Large intestine (tissue), 3 donors: ENCODE results near the gene UBE2D1. TPM values are rescaled to one million over a fixed set of nuclear protein-coding genes. Genes with fewer than 3 reads are reported as not detected.

Experiments used
- DNase-seq, 2 donors: peaks; one replicate each; pipeline versions ENCODE4 v3.0.0 to v3.0.0-alpha.2; 2013
- H3K27ac ChIP-seq: one replicate; pipeline ENCODE4 v1.5.1; 2013; ENCODE audit warnings: low read length
- H3K27me3 ChIP-seq: 2 replicates; pipeline ENCODE4 v1.6.1; 2013; ENCODE audit warnings: low read length; ENCODE audit not compliant: control insufficient read depth, insufficient read depth
- H3K36me3 ChIP-seq: 2 replicates; pipeline ENCODE4 v1.6.1; 2013; ENCODE audit warnings: low read length; ENCODE audit not compliant: control insufficient read depth, insufficient read depth
- H3K4me1 ChIP-seq: one replicate; pipeline ENCODE4 v1.6.1; 2013; ENCODE audit warnings: low read length; ENCODE audit not compliant: control insufficient read depth, insufficient read depth
- H3K4me3 ChIP-seq: one replicate; pipeline ENCODE4 v1.5.1; 2013; ENCODE audit warnings: low read length
- H3K9me3 ChIP-seq: one replicate; pipeline ENCODE4 v1.6.1; 2013; ENCODE audit warnings: mild to moderate bottlenecking, low read depth, low read length, moderate library complexity; ENCODE audit not compliant: control insufficient read depth
- WGBS: methylation state at CpG from one replicate; pipeline ENCODE4 v1.1.5; 2013; ENCODE audit warnings: low lambda C conversion rate; ENCODE audit not compliant: insufficient coverage; 5-methylcytosine and 5-hydroxymethylcytosine counted together
- polyA plus RNA-seq: library from polyadenylated mRNA; unstranded; fragments of 120-200 nt; gene quantifications from one replicate; pipeline ENCODE4 v1.2.1, GENCODE V29; 2013

The UBE2D1 gene
- polyA plus RNA-seq, 1 donor: 21.9 TPM

- Histone ChIP-seq H3K9me3 (no peaks in the 10 kb centered on the region), H3K4me3 (no peak overlapping the region), H3K36me3 (no peaks in the 10 kb centered on the region), H3K27me3 (no peaks in the 10 kb centered on the region), H3K27ac (no peak overlapping the region), H3K4me1 (no peaks in the 10 kb centered on the region)
- no peak for DNase-seq
- no CpG with 5 or more reads among the region's 3 CpGs for WGBS
These were observed 38.6 kb downstream of the UBE2D1 start for GRCh38 chr10:58373442-58373827.

DNA sequence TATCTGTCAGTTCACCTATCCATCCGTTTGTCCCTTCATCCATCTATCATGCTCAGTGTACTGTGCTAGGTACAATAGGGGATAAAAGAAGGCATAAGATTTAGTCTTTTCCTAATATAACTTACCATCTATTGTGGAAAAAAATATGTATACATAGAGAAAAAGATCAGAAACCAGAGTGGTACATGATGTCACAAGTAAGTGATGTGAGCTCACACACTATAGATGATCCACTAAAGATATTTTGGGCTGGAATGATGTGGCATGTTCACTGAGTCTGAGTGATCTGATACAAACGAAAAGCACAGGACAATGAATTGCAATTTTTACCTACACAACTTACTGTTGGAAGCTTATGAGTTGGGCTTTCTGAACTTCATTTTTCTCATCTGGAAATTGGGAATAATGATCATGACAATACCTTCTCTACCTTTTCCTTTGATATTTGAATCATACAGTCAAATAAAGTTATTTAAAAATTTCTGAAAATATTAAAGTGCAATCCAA is 47.7 kb downstream of the UBE2D1 start:
- WGBS: no CpG with 5 or more reads among the region's 2 CpGs

DNA sequence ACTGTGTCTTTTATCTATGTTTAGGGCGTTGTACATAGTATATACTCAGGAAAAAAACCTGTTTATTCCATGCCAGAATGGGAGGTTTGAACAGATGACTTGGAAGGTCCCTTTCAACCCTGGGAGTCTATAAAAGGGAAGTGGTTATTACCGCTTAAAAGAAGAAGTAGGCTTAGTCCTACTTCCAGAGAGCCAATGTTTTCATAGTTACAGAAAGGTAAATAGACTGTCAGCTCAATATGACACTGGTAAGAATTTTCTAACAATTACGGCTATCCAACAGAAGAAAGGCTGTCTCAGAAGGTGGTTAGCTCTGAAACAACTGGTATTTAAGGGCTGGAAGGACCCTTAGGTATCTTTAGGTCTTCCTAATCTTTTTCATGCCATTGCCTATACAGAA is 49.3 kb downstream of the UBE2D1 start:
- H3K9me3 ChIP-seq: no peaks in the 10 kb centered on the region
- peak overlapping the region; percentile 99 for H3K4me3 ChIP-seq
- peak in 1 of 2 donors; percentile 21 for DNase-seq
- no peaks in the 10 kb centered on the region for H3K27me3 ChIP-seq
- peaks cover 4% of the 10 kb centered on the region for H3K4me1 ChIP-seq
- H3K27ac ChIP-seq: peak overlapping the region; percentile 91
- H3K36me3 ChIP-seq: peaks cover 15% of the 10 kb centered on the region
- no CpG with 5 or more reads among the region's 3 CpGs for WGBS

More for the DNA sequence above, 47.7 kb downstream of the UBE2D1 start:
- Histone ChIP-seq H3K4me3 (no peak overlapping the region), H3K27me3 (no peaks in the 10 kb centered on the region), H3K9me3 (no peaks in the 10 kb centered on the region), H3K27ac (no peak overlapping the region), H3K4me1 (peaks cover 4% of the 10 kb centered on the region), H3K36me3 (peaks cover 4% of the 10 kb centered on the region)
- no peak for DNase-seq

DNA sequence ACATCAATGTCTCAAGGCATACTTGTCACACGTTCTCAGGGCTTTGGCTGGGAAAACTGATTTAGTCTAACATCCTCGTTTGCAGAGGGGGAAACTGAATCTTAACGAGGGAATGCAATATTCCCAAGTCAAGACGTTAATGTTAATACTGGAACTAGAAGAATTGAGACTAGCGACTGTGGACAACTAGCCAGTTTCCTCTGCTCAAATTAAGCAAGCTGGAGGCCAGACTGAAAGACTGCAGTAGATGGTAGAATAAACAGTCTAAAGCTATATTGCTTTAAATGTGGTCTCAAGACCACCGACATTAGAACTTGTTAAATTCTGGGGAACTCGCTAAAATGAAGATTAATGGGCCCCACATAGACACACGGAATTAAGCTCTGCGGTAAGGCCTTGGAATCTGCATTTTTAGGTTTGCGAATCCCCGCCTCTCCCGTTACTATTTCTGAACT is 49.8 kb downstream of the UBE2D1 start:
- Histone ChIP-seq H3K9me3 (no peaks in the 10 kb centered on the region), H3K4me3 (peak overlapping the region; percentile 99), H3K4me1 (peaks cover 4% of the 10 kb centered on the region), H3K27ac (peak overlapping the region; percentile 91), H3K27me3 (no peaks in the 10 kb centered on the region), H3K36me3 (peaks cover 18% of the 10 kb centered on the region)
- no CpG with 5 or more reads among the region's 12 CpGs for WGBS
- DNase-seq: no peak

- peak within 1 kb of the TSS; percentile 99 for H3K4me3 ChIP-seq
- peaks cover 22% of the 10 kb centered on the region for H3K36me3 ChIP-seq
- WGBS: 0% methylated on average over 2 of the region's 65 CpGs
- H3K9me3 ChIP-seq: no peaks in the 10 kb centered on the region
- peaks cover 4% of the 10 kb centered on the region for H3K4me1 ChIP-seq
- peak; percentile 91 to 96 for DNase-seq
- peak within 1 kb of the TSS; percentile 91 for H3K27ac ChIP-seq
- H3K27me3 ChIP-seq: no peaks in the 10 kb centered on the region
These were observed 50.4 kb downstream of the UBE2D1 start, which contains the start of gene TFAM for GRCh38 chr10:58384999-58385783. TFAM (plus strand) TSS chr10:58385410; CDS start chr10:58385548, 138 bp downstream.

GRCh38 chr10:58385784-58386112 is 50.9 kb downstream of the UBE2D1 start:
- WGBS: 0% methylated on average over 1 of the region's 15 CpGs
- DNase-seq: peak in 1 of 2 donors; percentile 16

GRCh38 chr10:58389024-58389423 is 54.2 kb downstream of the UBE2D1 start:
- H3K9me3 ChIP-seq: no peaks in the 10 kb centered on the region
- H3K4me1 ChIP-seq: peaks cover 4% of the 10 kb centered on the region
- no peak overlapping the region for H3K27ac ChIP-seq
- H3K27me3 ChIP-seq: no peaks in the 10 kb centered on the region
- H3K36me3 ChIP-seq: peaks cover 37% of the 10 kb centered on the region
- no peak for DNase-seq
- no peak overlapping the region for H3K4me3 ChIP-seq
- WGBS: 100% methylated on average over 2 of the region's 3 CpGs

More at GRCh38 chr10:58385784-58386112, 50.9 kb downstream of the UBE2D1 start:
- H3K27ac ChIP-seq: peak overlapping the region; percentile 91
- H3K4me1 ChIP-seq: peaks cover 4% of the 10 kb centered on the region
- peaks cover 25% of the 10 kb centered on the region for H3K36me3 ChIP-seq
- no peaks in the 10 kb centered on the region for H3K9me3 ChIP-seq
- peak overlapping the region; percentile 99 for H3K4me3 ChIP-seq
- no peaks in the 10 kb centered on the region for H3K27me3 ChIP-seq

DNA sequence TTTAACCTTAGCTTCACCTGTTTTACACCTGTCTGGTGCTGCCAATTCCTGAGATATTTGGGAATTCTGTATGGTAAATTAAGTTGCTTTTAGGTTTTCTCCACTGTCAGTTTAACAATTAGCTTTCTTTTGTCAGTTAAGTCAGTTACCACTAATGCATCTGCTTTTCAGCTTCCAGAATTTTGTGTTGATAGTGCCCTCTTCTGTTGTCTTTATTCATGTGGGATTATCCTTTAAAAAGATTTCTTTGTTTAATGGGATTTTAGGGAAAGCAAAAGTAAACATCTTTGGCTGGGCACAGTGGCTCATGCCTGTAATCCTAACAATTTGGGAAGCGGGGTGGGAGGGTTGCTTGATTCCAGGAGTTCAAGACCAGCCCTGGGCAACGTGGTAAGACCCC is 58.5 kb downstream of the UBE2D1 start:
- peaks cover 49% of the 10 kb centered on the region for H3K36me3 ChIP-seq
- H3K4me1 ChIP-seq: no peaks in the 10 kb centered on the region
- no peak overlapping the region for H3K4me3 ChIP-seq
- no peak overlapping the region for H3K27ac ChIP-seq
- no CpG with 5 or more reads among the region's 2 CpGs for WGBS
- H3K9me3 ChIP-seq: no peaks in the 10 kb centered on the region
- no peak for DNase-seq
- H3K27me3 ChIP-seq: no peaks in the 10 kb centered on the region

- DNase-seq: no peak
- Histone ChIP-seq H3K27me3 (no peaks in the 10 kb centered on the region), H3K36me3 (peaks cover 41% of the 10 kb centered on the region), H3K4me3 (no peak overlapping the region), H3K27ac (no peak overlapping the region), H3K9me3 (no peaks in the 10 kb centered on the region), H3K4me1 (no peaks in the 10 kb centered on the region)
These were observed 59.7 kb downstream of the UBE2D1 start for GRCh38 chr10:58394471-58394870.

GRCh38 chr10:58396057-58396456 is 61.3 kb downstream of the UBE2D1 start:
- H3K9me3 ChIP-seq: no peaks in the 10 kb centered on the region
- H3K36me3 ChIP-seq: peaks cover 34% of the 10 kb centered on the region
- no peaks in the 10 kb centered on the region for H3K4me1 ChIP-seq
- no peak overlapping the region for H3K4me3 ChIP-seq
- no peak overlapping the region for H3K27ac ChIP-seq
- no peaks in the 10 kb centered on the region for H3K27me3 ChIP-seq
- DNase-seq: no peak

DNA sequence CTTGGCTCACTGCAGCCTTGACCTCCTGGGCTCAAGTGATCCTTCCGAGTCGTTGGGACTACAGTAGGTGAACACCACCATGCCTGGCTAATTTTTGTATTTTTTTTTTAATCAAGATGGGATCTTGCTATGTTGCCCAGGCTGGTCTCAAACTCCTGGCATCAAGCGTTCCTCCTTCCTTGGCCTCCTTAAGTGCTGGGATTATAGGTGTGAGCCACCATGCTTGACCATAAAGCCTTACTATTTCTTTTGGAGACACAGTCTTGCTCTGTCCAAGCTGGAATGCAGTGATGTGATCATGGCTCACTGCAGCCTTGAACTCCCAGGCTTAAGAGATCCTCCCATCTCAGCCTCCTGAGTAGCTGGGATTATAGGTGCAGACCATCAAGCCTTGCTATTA is 63.0 kb downstream of the UBE2D1 start:
- H3K4me1 ChIP-seq: no peaks in the 10 kb centered on the region
- no peak overlapping the region for H3K27ac ChIP-seq
- no peak overlapping the region for H3K4me3 ChIP-seq
- no peak for DNase-seq
- H3K27me3 ChIP-seq: no peaks in the 10 kb centered on the region
- 100% methylated on average over 1 of the region's 3 CpGs for WGBS
- H3K9me3 ChIP-seq: no peaks in the 10 kb centered on the region
- H3K36me3 ChIP-seq: peaks cover 28% of the 10 kb centered on the region
